ENCODE results near the gene MASP2. TPM values are rescaled to one million over a fixed set of nuclear protein-coding genes. Genes with fewer than 3 reads are reported as not detected.

Gene MASP2
- total and polyA plus RNA-seq, 2 of the 8 experiments (the other 6 are each of a cell fraction or from before 2014, with no cell fraction given): 0.54 to 1.2 TPM

GRCh38 chr1:11059155-11059967, 12.3 kb upstream of the MASP2 start (continued):
- peak; percentile 47; the same call in 1 of the 2 replicates for TF ChIP-seq MAX (IDR thresholded peaks at IDR 0.05)
- TF ChIP-seq KDM4A (IDR thresholded peaks at IDR 0.05; ENCODE audit: low read depth, low read length, severe bottlenecking): peak; percentile 35
- no peak for TF ChIP-seq BCL11A (IDR thresholded peaks at IDR 0.05; ENCODE audit: low read depth in 2 of 2, low read length in 2 of 2)
- TF ChIP-seq EP300 (IDR thresholded peaks at IDR 0.05; ENCODE audit: borderline replicate concordance in 1 of 2, low read depth in 2 of 2, low read length in 2 of 2): no peak
- TF ChIP-seq SIN3A (conservative IDR thresholded peaks at IDR 0.05 in 1 of 2, IDR thresholded peaks at IDR 0.05 in 1 of 2; ENCODE audit: low read depth in 1 of 2, low read length in 2 of 2): peak in 1 of 2 experiments; percentile 50; a peak in 1 of 4 replicates
